Smooth muscle cell (in vitro differentiated cells): ENCODE measurements around the gene JTB. TPM values are rescaled to one million over a fixed set of nuclear protein-coding genes. Genes with fewer than 3 reads are reported as not detected.

Experiments used
- DNase-seq: peaks from one replicate; lab custom pipeline; 2025; ENCODE audit not compliant: unreplicated experiment; lab: John Stamatoyannopoulos, UW
- H2AFZ ChIP-seq: fragments of 200-600 bp; sonication (generic); 2 replicates; pipeline ENCODE4 v1.6.0; 2016; ENCODE audit warnings: antibody characterized with exemption, low read depth, mild to moderate bottlenecking
- H3F3A ChIP-seq: fragments of 200-600 bp; sonication (generic); 2 replicates; pipeline ENCODE4 v1.6.0; 2017; ENCODE audit warnings: antibody characterized with exemption, low read depth
- H3K27ac ChIP-seq: fragments of 200-600 bp; sonication (generic); 2 replicates; pipeline ENCODE4 v1.5.1; 2016; ENCODE audit warnings: low read depth, mild to moderate bottlenecking
- H3K27me3 ChIP-seq: fragments of 200-600 bp; sonication (generic); 2 replicates; pipeline ENCODE4 v1.6.1; 2016; ENCODE audit warnings: low read depth, mild to moderate bottlenecking
- H3K36me3 ChIP-seq: fragments of 200-600 bp; sonication (generic); 2 replicates; pipeline ENCODE4 v1.5.1; 2016; ENCODE audit warnings: low read depth
- H3K4me1 ChIP-seq: fragments of 200-600 bp; sonication (generic); 2 replicates; pipeline ENCODE4 v1.5.1; 2016; ENCODE audit warnings: low read depth
- H3K4me2 ChIP-seq: fragments of 200-600 bp; sonication (generic); 2 replicates; pipeline ENCODE4 v1.6.0; 2016; ENCODE audit warnings: mild to moderate bottlenecking
- H3K4me3 ChIP-seq: fragments of 200-600 bp; sonication (generic); 2 replicates; pipeline ENCODE4 v1.5.1; 2016; ENCODE audit warnings: mild to moderate bottlenecking
- H3K79me2 ChIP-seq: fragments of 200-600 bp; sonication (generic); 2 replicates; pipeline ENCODE4 v1.6.0; 2016; ENCODE audit warnings: low read depth, mild to moderate bottlenecking
- H3K9ac ChIP-seq: fragments of 200-600 bp; sonication (generic); 2 replicates; pipeline ENCODE4 v1.6.0; 2016; ENCODE audit warnings: low read depth
- H3K9me3 ChIP-seq: fragments of 200-600 bp; sonication (generic); replicated peaks from 2 replicates; pipeline ENCODE4 v1.5.1; 2016; ENCODE audit warnings: low read depth
- H4K20me1 ChIP-seq: fragments of 200-600 bp; sonication (generic); 2 replicates; pipeline ENCODE4 v1.6.0; 2016; ENCODE audit warnings: low read depth
- CTCF ChIP-seq: fragments of 200-600 bp; sonication (generic); IDR thresholded peaks from 2 replicates; pipeline ENCODE4 v1.5.1; 2017; ENCODE audit warnings: borderline replicate concordance, mild to moderate bottlenecking, antibody characterized with exemption; ENCODE audit not compliant: insufficient read depth, poor library complexity, severe bottlenecking
- WGBS: methylation state at CpG from one replicate; pipeline ENCODE4 v1.1.7; 2016; ENCODE audit warnings: low lambda C conversion rate; 5-methylcytosine and 5-hydroxymethylcytosine counted together
- polyA plus RNA-seq: library from polyadenylated mRNA; unstranded; fragments of >200 nt; fragmentation: Nextera tagmentation; extraction: Ambion mirVana; gene quantifications from 2 replicates; pipeline ENCODE4 v1.2.1, GENCODE V29; 2016
- total RNA-seq: library from RNA; depleted of rRNA; stranded (reverse); fragments of >200 nt; gene quantifications from 2 replicates; pipeline ENCODE4 v1.2.3, GENCODE V29; 2014

Gene JTB
- total and polyA plus RNA-seq, 2 experiments from 2014 or later, result 139 to 157 TPM

GRCh38 chr1:153962088-153963029 is 15.1 kb downstream of the JTB start:
- peak overlapping the region; percentile 89 for H3K4me2 ChIP-seq
- no peaks in the 10 kb centered on the region for H3K9me3 ChIP-seq
- H4K20me1 ChIP-seq, result peaks cover 21% of the 10 kb centered on the region
- H3K27me3 ChIP-seq, result no peaks in the 10 kb centered on the region
- H3K4me1 ChIP-seq, result peaks cover 26% of the 10 kb centered on the region
- H3F3A ChIP-seq, result peaks cover 10% of the 10 kb centered on the region
- H3K9ac ChIP-seq, result peak overlapping the region; percentile 93
- no peaks in the 10 kb centered on the region for H3K36me3 ChIP-seq
- peak overlapping the region; percentile 93 for H3K27ac ChIP-seq
- H3K79me2 ChIP-seq, result peaks cover 42% of the 10 kb centered on the region
- WGBS, result 17% methylated on average over 16 of the region's 16 CpGs
- peak overlapping the region; percentile 77 for H3K4me3 ChIP-seq
- DNase-seq, result no peak
- TF ChIP-seq CTCF, result no peak
- H2AFZ ChIP-seq, result peak overlapping the region; percentile 50

GRCh38 chr1:153961421-153961820 is 16.1 kb downstream of the JTB start:
- H3K9me3 ChIP-seq, result no peaks in the 10 kb centered on the region
- H3K4me3 ChIP-seq, result peak overlapping the region; percentile 77
- WGBS, result 78% methylated on average over 4 of the region's 4 CpGs
- no peak for DNase-seq
- TF ChIP-seq CTCF, result no peak
- H3F3A ChIP-seq, result peaks cover 4% of the 10 kb centered on the region
- H3K27ac ChIP-seq, result peak overlapping the region; percentile 93
- H3K79me2 ChIP-seq, result peaks cover 52% of the 10 kb centered on the region
- H2AFZ ChIP-seq, result no peak overlapping the region
- peaks cover 30% of the 10 kb centered on the region for H4K20me1 ChIP-seq
- peaks cover 28% of the 10 kb centered on the region for H3K4me1 ChIP-seq
- no peaks in the 10 kb centered on the region for H3K36me3 ChIP-seq
- H3K9ac ChIP-seq, result peak overlapping the region; percentile 93
- H3K4me2 ChIP-seq, result peak overlapping the region; percentile 89
- H3K27me3 ChIP-seq, result no peaks in the 10 kb centered on the region

- no peak for TF ChIP-seq CTCF
- H3K9me3 ChIP-seq, result no peaks in the 10 kb centered on the region
- no peak overlapping the region for H3K4me2 ChIP-seq
- H3K27ac ChIP-seq, result no peak overlapping the region
- peaks cover 41% of the 10 kb centered on the region for H4K20me1 ChIP-seq
- H3K9ac ChIP-seq, result no peak overlapping the region
- WGBS, result 97% methylated on average over 11 of the region's 11 CpGs
- DNase-seq, result no peak
- H3F3A ChIP-seq, result peaks cover 4% of the 10 kb centered on the region
- H3K27me3 ChIP-seq, result no peaks in the 10 kb centered on the region
- H3K4me3 ChIP-seq, result no peak overlapping the region
- H3K36me3 ChIP-seq, result no peaks in the 10 kb centered on the region
- H3K79me2 ChIP-seq, result peaks cover 59% of the 10 kb centered on the region
- H3K4me1 ChIP-seq, result peaks cover 28% of the 10 kb centered on the region
- no peak overlapping the region for H2AFZ ChIP-seq
These were observed 17.3 kb downstream of the JTB start for GRCh38 chr1:153960206-153960605.
